GM19328 (cell line): ENCODE results near the gene DAPK1.

Source experiments
- ATAC-seq: cut with Tn5 transposase; IDR thresholded peaks from one replicate; pipeline ENCODE4 v1.9.1; 2021; ENCODE audit warnings: mild to moderate bottlenecking, moderate library complexity; ENCODE audit not compliant: unreplicated experiment

Gene DAPK1

DNA sequence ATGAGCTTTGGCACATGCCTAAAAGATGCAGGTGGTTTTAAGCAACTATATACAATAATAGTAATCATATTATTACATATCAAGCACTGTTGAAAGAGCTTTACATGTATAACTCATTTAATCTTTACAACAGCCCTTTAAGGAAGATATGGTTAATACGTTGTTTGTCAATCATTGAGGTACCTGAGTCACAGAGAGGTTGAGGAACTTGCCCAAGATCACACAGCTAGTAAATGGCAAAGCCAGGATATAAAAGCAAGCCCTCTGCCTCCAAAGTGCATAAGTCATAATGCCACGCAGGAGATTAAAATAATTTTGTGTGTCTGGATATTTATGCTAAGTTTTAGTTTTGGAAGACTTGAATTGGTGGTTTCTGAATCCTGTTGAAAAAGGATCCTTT is 90.2 kb downstream of the DAPK1 start:
- ATAC-seq, result no peak

DNA sequence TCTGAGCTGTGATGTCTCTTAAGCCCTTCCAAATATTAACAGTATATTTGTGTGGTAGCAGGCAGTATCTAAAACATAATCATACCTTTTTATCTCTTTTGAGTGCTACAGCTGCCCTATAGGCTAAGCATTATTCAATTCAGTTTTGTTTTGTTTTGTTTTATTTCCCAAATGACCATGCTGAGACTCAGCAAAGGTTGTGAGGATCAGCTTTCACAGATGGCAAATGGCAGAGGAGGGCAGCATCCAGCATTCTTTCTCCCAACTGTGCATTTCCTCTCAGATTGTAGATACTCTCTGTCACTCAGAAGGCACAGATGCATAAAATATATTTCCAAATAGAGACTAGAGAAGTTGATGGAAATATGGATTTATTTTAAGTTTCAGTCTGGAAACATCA is 90.7 kb downstream of the DAPK1 start:
- no peak for ATAC-seq

DNA sequence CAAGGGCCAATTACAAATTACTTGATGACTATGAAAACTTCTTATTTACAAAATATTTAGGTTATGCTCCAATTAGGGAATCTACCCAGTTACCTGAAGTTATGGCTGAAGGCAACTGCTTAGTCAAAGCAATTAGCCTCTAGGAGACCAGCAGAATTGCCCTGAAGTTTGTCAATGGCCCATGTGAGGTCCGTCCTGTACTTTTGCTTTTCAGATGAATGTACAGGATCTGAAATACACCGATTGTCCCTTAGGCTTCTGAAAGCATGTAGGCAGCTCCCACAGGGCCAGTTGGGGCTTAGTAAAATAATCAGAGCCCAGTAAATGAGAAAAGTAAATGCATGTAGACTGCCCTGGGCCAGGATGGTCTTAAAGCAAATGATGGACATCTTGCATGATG is 93.3 kb downstream of the DAPK1 start:
- ATAC-seq, result no peak

DNA sequence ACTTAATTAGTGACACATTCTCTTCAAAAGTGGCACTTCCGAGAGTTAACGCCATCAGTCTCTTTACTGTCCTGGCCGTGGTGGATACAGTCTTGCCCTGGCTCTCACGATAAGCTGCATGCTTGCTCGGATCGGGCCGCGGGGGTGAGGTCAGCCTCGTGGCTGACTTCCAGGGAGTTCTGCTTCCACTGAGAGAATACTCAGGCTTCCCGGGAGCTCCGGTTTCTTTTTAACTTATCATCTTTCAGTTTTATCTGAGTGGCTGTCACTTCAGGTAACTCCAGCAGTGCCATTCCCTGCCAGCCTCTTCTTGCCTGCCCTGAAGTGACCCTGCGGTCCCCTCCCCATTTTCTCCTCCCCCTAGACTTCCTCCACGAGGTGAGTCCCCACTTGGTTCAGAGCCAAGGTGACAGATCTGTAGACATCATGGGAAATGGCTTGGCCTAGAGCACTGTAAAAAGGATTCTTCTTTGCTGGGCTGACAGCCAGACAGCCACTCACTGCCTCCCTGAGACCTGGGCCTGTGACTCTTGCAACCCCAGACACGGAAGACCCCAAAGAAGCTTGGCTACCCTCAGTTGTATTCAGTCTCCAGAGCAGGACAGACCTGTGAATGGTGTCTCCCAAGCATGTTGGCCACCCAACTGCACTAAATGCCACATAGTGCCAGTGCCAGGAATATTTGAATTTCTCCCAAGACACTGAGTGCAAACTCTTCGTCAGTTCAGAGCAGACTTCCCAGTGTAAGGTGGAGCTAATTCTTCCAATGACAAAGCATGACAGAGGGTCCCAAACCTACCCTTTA is 95.1 kb downstream of the DAPK1 start:
- ATAC-seq, result no peak

DNA sequence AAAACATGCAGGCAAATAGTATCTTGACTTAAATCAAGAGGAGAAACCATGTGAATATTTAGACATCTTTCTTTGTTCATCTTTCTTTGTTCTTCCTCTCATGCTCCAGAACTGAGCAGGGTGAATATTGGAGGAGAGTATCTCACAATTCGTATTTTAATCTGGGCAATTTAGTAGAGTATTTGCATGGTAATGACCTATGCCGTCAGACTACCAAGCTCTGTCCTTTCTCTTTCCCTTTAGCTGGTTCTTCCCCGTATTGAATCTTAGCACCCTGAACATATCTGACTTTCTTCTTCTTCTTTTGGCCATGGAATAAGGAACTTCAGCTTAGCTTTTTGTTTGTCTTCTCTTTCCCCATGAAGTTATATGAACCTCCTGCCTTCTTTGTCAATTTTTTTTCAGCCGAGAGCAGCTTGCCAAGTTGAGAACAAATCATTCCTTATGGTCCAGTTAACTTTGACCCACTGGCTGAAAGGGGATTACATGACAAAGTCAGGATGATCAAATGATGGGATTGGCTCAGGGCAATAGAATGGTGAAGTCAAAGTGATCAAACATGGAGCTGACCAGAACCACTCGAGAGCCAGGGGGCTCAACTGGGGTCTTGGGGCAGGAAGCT is 95.8 kb downstream of the DAPK1 start:
- ATAC-seq, result no peak

DNA sequence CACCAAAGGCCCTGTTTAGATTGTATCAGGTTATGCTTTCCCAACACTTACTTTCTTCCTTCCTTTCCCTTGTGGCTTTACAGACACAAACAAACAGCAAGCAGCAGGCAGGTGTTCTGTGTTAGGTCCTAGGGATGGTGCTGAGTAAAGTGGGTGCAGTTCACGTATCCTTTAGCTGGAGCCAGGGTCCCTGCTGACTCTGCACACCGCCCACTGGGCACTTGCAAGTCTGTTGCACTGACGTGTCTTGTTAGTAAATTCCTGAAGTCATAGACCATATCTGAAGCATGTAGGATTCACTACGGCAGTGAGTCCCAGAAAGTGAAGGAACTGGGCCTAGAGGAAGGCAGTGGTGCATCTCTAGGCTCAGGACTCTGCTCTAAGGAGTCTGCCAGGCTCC is 96.5 kb downstream of the DAPK1 start:
- no peak for ATAC-seq

DNA sequence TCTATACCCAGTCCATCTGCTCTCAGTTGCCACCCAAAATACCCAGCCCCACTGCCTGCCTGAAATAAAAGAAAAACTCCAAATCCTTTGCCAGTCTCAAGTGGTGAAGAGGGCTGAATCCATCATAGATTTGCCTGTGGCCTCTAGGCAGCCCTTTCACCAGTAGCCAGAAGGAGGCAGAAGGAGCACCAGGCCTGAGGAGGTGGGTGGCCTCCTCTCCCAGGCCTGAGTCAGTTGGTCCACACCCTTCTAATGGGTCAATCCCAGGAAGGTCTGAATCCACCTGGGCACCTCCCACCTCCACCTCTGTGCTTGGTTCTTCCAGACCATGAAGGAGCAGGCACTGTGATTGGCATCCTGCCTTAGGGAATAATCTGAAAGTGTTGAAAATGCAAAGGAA is 97.0 kb downstream of the DAPK1 start:
- no peak for ATAC-seq

- ATAC-seq, result no peak
These were observed 97.9 kb downstream of the DAPK1 start for GRCh38 chr9:87595610-87596009.

- ATAC-seq, result no peak
These were observed 99.2 kb downstream of the DAPK1 start for GRCh38 chr9:87596862-87597261.

DNA sequence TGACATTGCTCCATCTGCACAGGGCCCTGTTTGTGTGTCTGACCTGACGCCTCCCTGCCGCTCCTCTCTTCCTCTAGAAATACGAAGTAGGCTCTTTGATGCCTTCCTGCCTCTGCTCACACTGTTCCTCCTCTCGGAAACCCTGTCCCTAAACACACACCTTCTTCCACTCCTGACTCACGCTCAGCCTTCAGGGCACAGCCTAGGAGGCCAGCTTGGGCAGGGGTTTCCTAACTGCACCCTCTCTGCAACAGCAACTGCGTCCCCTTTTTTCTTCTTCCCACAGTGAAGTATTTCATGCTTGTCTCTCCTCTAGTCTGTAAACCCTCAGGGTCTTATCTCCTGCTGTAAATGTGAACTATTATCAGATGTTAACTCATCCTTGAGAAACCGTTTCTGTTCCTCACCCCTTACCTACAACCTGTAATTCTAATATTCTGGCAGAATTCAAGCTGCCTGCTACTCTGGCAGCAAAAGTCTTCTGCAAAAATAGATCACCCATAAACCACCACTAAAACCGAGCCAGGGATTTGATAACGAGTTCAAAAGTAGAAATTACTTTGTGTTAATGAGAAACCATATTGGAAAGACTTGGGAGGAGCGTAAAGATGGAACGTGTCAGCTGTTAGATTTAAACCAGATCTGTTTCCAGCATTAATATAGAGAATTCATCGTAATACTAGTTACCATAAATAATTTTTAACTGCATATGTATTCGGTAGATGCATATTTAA is 100.2 kb downstream of the DAPK1 start:
- no peak for ATAC-seq

DNA sequence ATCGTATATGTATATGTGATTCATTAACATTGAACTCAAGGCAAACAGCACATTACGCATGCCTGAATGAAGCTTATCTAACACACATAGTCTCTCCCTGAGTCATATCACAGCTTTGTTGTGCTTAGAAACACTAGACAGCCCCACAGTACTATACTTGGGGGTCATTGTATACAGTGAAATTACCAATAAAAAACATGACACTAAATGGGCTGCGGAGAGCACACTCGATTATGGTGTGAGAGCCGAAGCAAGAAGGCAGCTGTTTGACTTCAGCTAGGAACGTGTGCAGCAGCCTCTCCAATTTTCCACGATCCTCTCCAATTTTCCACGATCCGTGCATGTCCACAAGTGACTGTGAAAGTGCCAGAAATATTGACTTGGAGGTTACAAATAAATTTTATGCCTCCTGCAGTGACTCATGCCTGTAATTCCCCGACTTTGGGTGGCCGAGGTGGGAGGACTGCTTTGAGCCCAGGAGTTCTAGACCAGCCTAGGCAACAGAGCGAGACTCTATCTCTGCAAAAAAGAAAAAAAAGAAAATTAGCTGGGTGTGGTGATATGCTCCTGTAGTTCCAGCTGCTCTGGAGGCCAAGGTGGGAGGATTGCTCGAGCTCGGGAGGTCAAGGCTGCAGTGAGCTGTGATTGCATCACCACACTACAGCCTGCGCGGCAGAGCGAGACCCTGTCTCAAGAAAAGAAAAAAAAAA is 102.4 kb downstream of the DAPK1 start:
- no peak for ATAC-seq

DNA sequence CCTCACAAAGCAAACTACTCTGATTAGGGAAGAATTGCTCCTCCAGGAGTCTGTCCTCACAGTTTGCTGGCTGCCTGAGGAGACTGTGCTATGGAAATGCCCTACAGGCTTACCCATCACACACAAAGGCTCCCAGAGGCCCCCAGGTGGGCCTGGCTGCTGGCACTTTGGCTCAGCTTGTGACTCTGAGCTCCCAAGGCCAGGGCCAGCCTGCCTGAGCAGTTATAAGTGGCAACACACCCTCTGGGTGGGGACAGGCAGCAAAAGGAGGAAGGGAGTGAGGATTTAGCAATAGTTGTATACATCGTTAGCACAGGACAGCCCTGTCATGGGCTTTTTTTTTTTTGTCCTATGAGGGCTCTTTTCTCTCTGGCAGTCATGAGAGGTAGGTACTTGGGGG is 103.5 kb downstream of the DAPK1 start:
- ATAC-seq, result no peak

- no peak for ATAC-seq
These were observed 103.9 kb downstream of the DAPK1 start for GRCh38 chr9:87601595-87601994.

GRCh38 chr9:87602933-87603643 is 105.4 kb downstream of the DAPK1 start:
- ATAC-seq, result no peak

GRCh38 chr9:87603854-87604490 is 106.3 kb downstream of the DAPK1 start:
- no peak for ATAC-seq

GRCh38 chr9:87604886-87605588 is 107.4 kb downstream of the DAPK1 start:
- ATAC-seq, result no peak

DNA sequence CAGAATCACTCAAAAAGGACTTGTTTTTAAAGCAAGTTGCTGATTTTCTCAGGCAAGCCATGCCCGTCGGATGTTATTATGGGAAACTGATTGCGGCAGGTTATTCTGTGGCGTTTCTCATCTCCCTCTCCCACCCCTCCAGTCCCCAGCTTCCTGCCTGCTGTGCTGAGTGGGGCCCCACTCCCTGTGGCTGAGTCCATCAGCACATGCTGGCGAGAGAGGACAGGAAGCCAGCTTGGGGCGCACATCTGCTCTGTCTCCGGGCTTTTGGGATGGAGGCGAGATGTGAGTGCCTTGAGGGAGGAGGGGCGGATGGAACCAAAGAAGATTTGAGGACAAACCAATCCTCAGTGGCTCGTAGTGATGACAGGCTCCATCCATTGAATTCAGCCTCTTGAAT is 108.0 kb downstream of the DAPK1 start:
- no peak for ATAC-seq

- no peak for ATAC-seq
These were observed 109.3 kb downstream of the DAPK1 start for GRCh38 chr9:87606841-87607521.

DNA sequence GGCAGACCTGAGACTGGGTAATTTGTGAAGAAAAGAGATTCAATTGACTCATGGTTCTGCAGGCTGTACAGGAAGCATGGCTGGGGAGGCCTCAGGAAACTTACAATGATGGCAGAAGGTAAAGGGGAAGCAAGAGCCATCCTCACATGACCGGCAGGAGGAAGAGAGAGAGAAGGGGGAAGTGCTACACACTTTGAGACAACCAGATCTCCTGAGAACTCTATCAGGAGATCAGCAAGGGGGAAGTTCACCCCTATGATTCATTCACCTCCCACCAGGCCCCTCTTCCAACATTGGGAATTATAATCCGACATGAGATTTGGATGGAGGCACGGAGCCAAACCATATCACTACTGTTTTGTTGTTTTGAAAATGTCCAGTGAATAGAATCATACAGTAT is 110.2 kb downstream of the DAPK1 start:
- no peak for ATAC-seq
